A549 (cell line): Measurements from ENCODE around the gene MED26. TPM values are rescaled to one million over a fixed set of nuclear protein-coding genes. Genes with fewer than 3 reads are reported as not detected.
A peak's percentile ranks its signal among the peaks of the same experiment; 100 is the strongest.

Source experiments
- ATAC-seq, 2 experiments: fragments of 200-7000 bp in 1 of 2; fragments of >200 bp in 1 of 2; cut with Nextera tagmentation in 1 of 2; cut with Tn5 transposase in 1 of 2; 3 replicates each; pipeline versions ENCODE4 v1.8.0 to v1.9.1; 2018 to 2020; ENCODE audit warnings: mild to moderate bottlenecking in 1 of 2, moderate library complexity in 1 of 2
- CTCF ChIA-PET: fragments of 300-600 bp; sonication (Branson Sonifier 250); formaldehyde crosslinking; extraction: SDS; loops from one replicate; lab custom pipeline; 2021; ENCODE audit warnings: antibody characterized with exemption, inconsistent platforms; lab: Yijun Ruan, JAX
- POLR2A ChIA-PET: fragments of 350-600 bp; formaldehyde crosslinking; extraction: SDS; loops from one replicate; lab custom pipeline; 2021; ENCODE audit warnings: antibody characterized with exemption, inconsistent platforms; lab: Yijun Ruan, JAX
- DNase-seq, 2 experiments: peaks; one replicate each; pipeline versions ENCODE4 v3.0.0 to v3.0.0-alpha.2; 2011 to 2016; ENCODE audit warnings: low read depth in 1 of 2, low spot score in 1 of 2
- FAIRE-seq: peaks from 2 replicates; lab custom pipeline; 2011; peaks lifted over from hg19 to GRCh38; lab: Jason Lieb, UNC
- H3K27ac ChIP-seq, 2 experiments: fragments of >200 bp; sonication (Bioruptor Twin); formaldehyde crosslinking; 3 replicates each; pipeline ENCODE4 v1.5.1; 2016 to 2017
- H3K4me1 ChIP-seq: fragments of >200 bp; sonication (Bioruptor Twin); formaldehyde crosslinking; 3 replicates; pipeline ENCODE4 v1.6.1; 2016
- H3K4me2 ChIP-seq: fragments of >200 bp; sonication (Bioruptor Twin); formaldehyde crosslinking; 3 replicates; pipeline ENCODE4 v1.6.1; 2016
- H3K4me3 ChIP-seq: fragments of >200 bp; sonication (Bioruptor Twin); formaldehyde crosslinking; 3 replicates; pipeline ENCODE4 v1.5.1; 2016
- H3K9me3 ChIP-seq: fragments of >200 bp; sonication (Bioruptor Twin); formaldehyde crosslinking; 3 replicates; pipeline ENCODE4 v1.6.1; 2016
- ATOH8 ChIP-seq: fragments of 250-450 bp; sonication (Bioruptor Pico); IDR thresholded peaks from 2 replicates; pipeline ENCODE4 v1.5.0; 2020; ENCODE audit warnings: low read depth, mild to moderate bottlenecking, moderate library complexity
- CBX8 ChIP-seq: fragments of 200-600 bp; sonication (generic); IDR thresholded peaks from 2 replicates; pipeline ENCODE4 v1.6.1; 2016
- CEBPB ChIP-seq, 2 experiments: fragments of >200 bp in 1 of 2; sonication (Bioruptor Twin) in 1 of 2; formaldehyde crosslinking in 1 of 2; IDR thresholded peaks; 2 replicates each; pipeline ENCODE4 v1.6.1; 2012 to 2016
- FOSL2 ChIP-seq, 2 experiments: fragments of 450-650 bp in 1 of 2; fragments of >200 bp in 1 of 2; sonication (Bioruptor Twin) in 1 of 2; formaldehyde crosslinking; IDR thresholded peaks; 2 replicates each; pipeline versions ENCODE4 v1.5.0 to v1.6.1; 2016 to 2020; ENCODE audit warnings: mild to moderate bottlenecking in 1 of 2, moderate library complexity in 1 of 2
- HEYL ChIP-seq: fragments of 250-450 bp; sonication (Bioruptor Pico); IDR thresholded peaks from 2 replicates; pipeline ENCODE4 v1.8.0; 2021; ENCODE audit warnings: mild to moderate bottlenecking, moderate library complexity
- HMGXB4 ChIP-seq: fragments of 250-450 bp; sonication (Bioruptor Pico); IDR thresholded peaks from 2 replicates; pipeline ENCODE4 v1.5.0; 2021; ENCODE audit warnings: mild to moderate bottlenecking, moderate library complexity, borderline replicate concordance
- HOXB13 ChIP-seq: fragments of 250-450 bp; sonication (Bioruptor Pico); IDR thresholded peaks from 2 replicates; pipeline ENCODE4 v1.5.0; 2020; ENCODE audit warnings: low read depth, mild to moderate bottlenecking, moderate library complexity
- HOXB5 ChIP-seq: fragments of 250-450 bp; sonication (Bioruptor Pico); IDR thresholded peaks from 2 replicates; pipeline ENCODE4 v1.5.0; 2020; ENCODE audit warnings: mild to moderate bottlenecking, moderate library complexity
- JUN ChIP-seq, 2 experiments: fragments of >200 bp; sonication (Bioruptor Twin); formaldehyde crosslinking; IDR thresholded peaks; 2 replicates in 1 of 2; 3 replicates in 1 of 2; pipeline ENCODE4 v1.6.1; 2016 to 2017
- JUNB ChIP-seq: fragments of >200 bp; sonication (Bioruptor Twin); formaldehyde crosslinking; IDR thresholded peaks from 2 replicates; pipeline ENCODE4 v1.6.1; 2016
- KDM5A ChIP-seq: fragments of 200-600 bp; sonication (generic); IDR thresholded peaks from 2 replicates; pipeline ENCODE4 v1.6.1; 2016; ENCODE audit warnings: antibody characterized with exemption, mild to moderate bottlenecking
- MAFK ChIP-seq: fragments of 450-650 bp; IDR thresholded peaks from 2 replicates; pipeline ENCODE4 v1.6.1; 2014; ENCODE audit not compliant: partially characterized antibody
- MAZ ChIP-seq: fragments of 150-350 bp; IDR thresholded peaks from 2 replicates; pipeline ENCODE4 v1.6.1; 2014; ENCODE audit warnings: antibody characterized with exemption, low read depth, low read length, borderline replicate concordance
- NFE2L2 ChIP-seq: fragments of 150-350 bp; conservative IDR thresholded peaks from 2 replicates; pipeline ENCODE4 v1.6.1; 2014; ENCODE audit warnings: low read length
- NPAS2 ChIP-seq: fragments of 250-450 bp; sonication (Bioruptor Pico); IDR thresholded peaks from 2 replicates; pipeline ENCODE4 v1.8.0; 2022; ENCODE audit warnings: mild to moderate bottlenecking, moderate library complexity, borderline replicate concordance
- NR3C1 ChIP-seq: fragments of >200 bp; sonication (Bioruptor Twin); formaldehyde crosslinking; IDR thresholded peaks from 3 replicates; pipeline ENCODE4 v1.6.1; 2017
- PBX3 ChIP-seq: IDR thresholded peaks from 2 replicates; pipeline ENCODE4 v1.6.1; 2012
- PHF8 ChIP-seq: fragments of 200-600 bp; sonication (generic); IDR thresholded peaks from 2 replicates; pipeline ENCODE4 v1.6.1; 2016; ENCODE audit warnings: low read depth, mild to moderate bottlenecking, antibody characterized with exemption, moderate library complexity, borderline replicate concordance
- RAD21 ChIP-seq, 2 experiments: fragments of >200 bp in 1 of 2; sonication (Bioruptor Twin) in 1 of 2; formaldehyde crosslinking in 1 of 2; IDR thresholded peaks in 1 of 2; conservative IDR thresholded peaks in 1 of 2; 2 replicates in 1 of 2; 3 replicates in 1 of 2; pipeline ENCODE4 v1.6.1; 2012 to 2018; ENCODE audit warnings: inconsistent platforms in 1 of 2
- RARB ChIP-seq: fragments of 250-450 bp; sonication (Bioruptor Pico); IDR thresholded peaks from 2 replicates; pipeline ENCODE4 v1.8.0; 2021; ENCODE audit warnings: mild to moderate bottlenecking, moderate library complexity
- RFX5 ChIP-seq: fragments of 450-650 bp; IDR thresholded peaks from 2 replicates; pipeline ENCODE4 v1.7.1; 2014; ENCODE audit warnings: antibody characterized with exemption, mild to moderate bottlenecking, moderate library complexity
- TFCP2L1 ChIP-seq: fragments of 250-450 bp; sonication (Bioruptor Pico); IDR thresholded peaks from 2 replicates; pipeline ENCODE4 v1.5.0; 2021; ENCODE audit warnings: mild to moderate bottlenecking
- TP53 ChIP-seq: fragments of 250-450 bp; sonication (Bioruptor Pico); IDR thresholded peaks from 2 replicates; pipeline ENCODE4 v1.5.0; 2021; ENCODE audit warnings: mild to moderate bottlenecking, moderate library complexity
- ZC3H11A ChIP-seq: fragments of 450-650 bp; IDR thresholded peaks from 2 replicates; pipeline ENCODE4 v1.6.1; 2014; ENCODE audit warnings: antibody characterized with exemption, mild to moderate bottlenecking
- ZFP36 ChIP-seq: fragments of 450-650 bp; IDR thresholded peaks from 2 replicates; pipeline ENCODE4 v1.6.1; 2014; ENCODE audit warnings: borderline replicate concordance; ENCODE audit not compliant: partially characterized antibody
- ZNF302 ChIP-seq: fragments of 250-450 bp; sonication (Bioruptor Pico); IDR thresholded peaks from 2 replicates; pipeline ENCODE4 v1.9.0; 2021; ENCODE audit warnings: inconsistent platforms, mild to moderate bottlenecking, moderate library complexity
- ZSCAN20 ChIP-seq: fragments of 250-450 bp; sonication (Bioruptor Pico); IDR thresholded peaks from 2 replicates; pipeline ENCODE4 v1.8.0; 2022; ENCODE audit warnings: mild to moderate bottlenecking, moderate library complexity
- WGBS: methylation state at CpG from one replicate; pipeline ENCODE4 v1.1.6; 2017; ENCODE audit errors: missing lambda C conversion rate; 5-methylcytosine and 5-hydroxymethylcytosine counted together
- polyA plus RNA-seq, 4 experiments: library from polyadenylated mRNA; depleted of rRNA in 3 of 4; stranded (reverse); fragments of >200 nt; fragmentation: RNase III in 1 of 4; extraction: RNeasy Plus Mini Kit Qiagen cat#74134 plus additional on column Dnase treatment in 1 of 4; gene quantifications; 2 replicates in 3 of 4; 3 replicates in 1 of 4; pipeline ENCODE4 v1.2.3, GENCODE V29; 2011 to 2017
- TF ChIP-seq, protein P1 (sequence below): fragments of >200 bp; sonication (Bioruptor Twin); formaldehyde crosslinking; IDR thresholded peaks from 3 replicates; pipeline ENCODE4 v1.5.1; 2016

Gene MED26
- polyA plus RNA-seq, 2 of the 4 experiments (the other 2 are of a cell fraction), result 2.4 to 3.6 TPM

DNA sequence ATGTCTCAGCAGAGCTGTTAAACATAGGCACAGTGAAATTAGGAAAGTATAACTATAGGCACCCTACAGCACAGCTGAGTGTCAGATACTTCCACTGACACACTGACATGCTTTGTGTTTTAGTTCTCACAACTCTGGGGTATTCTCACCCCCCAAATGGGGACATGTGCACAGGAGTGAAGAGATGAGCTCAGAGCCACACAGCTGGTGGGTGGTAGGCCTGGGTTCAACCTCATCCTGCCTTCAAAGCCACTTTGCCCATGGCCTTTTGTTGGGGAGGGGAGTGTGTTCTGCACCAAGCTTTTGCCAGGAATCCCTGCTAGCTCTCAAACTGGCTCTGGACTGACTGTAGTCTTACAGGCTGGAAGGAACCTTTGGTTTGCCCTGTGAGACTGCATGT, 54.1 kb downstream of the MED26 start:
- FAIRE-seq, result no peak
- Histone ChIP-seq H3K9me3 (no peaks in the 10 kb centered on the region), H3K4me3 (no peak overlapping the region), H3K4me1 (peaks cover 20% of the 10 kb centered on the region), H3K27ac (no peak overlapping the region), H3K4me2 (peak overlapping the region; percentile 87)
- ChIA-PET CTCF (no interaction called here), POLR2A (no interaction called here)
- TF ChIP-seq ATOH8 (CRISPR knock-in tag), result no peak
- TF ChIP-seq RFX5, result no peak
- TF ChIP-seq NPAS2 (CRISPR knock-in tag), result no peak
- no peak for TF ChIP-seq FOSL2 (IDR thresholded peaks at IDR 0.05)
- no peak for TF ChIP-seq FOSL2 (CRISPR knock-in tag; IDR thresholded peaks at IDR 0.05)
- no peak for TF ChIP-seq ZNF302 (CRISPR knock-in tag)
- no peak for TF ChIP-seq MAZ
- TF ChIP-seq ZC3H11A, result no peak
- TF ChIP-seq CBX8, result no peak
- TF ChIP-seq RARB, result no peak
- TF ChIP-seq HEYL (CRISPR knock-in tag), result no peak
- no peak for TF ChIP-seq JUNB
- TF ChIP-seq PHF8, result no peak
- no peak for TF ChIP-seq HOXB5 (CRISPR knock-in tag)
- TF ChIP-seq CEBPB (IDR thresholded peaks at IDR 0.05), result no peak
- no peak for TF ChIP-seq NR3C1
- TF ChIP-seq HMGXB4 (CRISPR knock-in tag), result no peak
- no peak for TF ChIP-seq HOXB13
- ATAC-seq, result no peak
- DNase-seq, result no peak

DNA sequence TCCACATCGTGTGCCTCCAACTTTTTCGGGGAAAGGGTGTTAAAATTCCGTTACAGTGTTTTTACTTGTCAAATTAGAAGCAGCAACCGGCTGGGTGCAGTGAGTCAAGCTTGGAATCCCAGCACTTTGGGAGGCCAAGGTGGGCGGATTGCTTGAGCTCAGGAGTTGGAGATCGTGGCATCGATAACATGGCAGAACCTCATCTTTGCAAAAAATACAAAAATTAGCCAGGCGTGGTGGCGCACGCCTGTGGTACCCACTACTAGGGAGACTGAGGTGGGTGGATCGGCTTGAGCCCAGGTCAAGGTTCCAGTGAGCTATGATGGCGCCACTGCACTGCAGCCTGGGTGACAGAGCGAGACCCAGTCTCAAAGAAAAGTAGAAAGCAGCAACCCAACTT, 54.7 kb downstream of the MED26 start:
- no peak for DNase-seq
- FAIRE-seq, result no peak
- H3K4me2 ChIP-seq, result peak overlapping the region; percentile 87
- no peak for ATAC-seq
- peak overlapping the region; percentile 85 for H3K4me3 ChIP-seq
- TF ChIP-seq ZSCAN20 (CRISPR knock-in tag) (no peak), RAD21 (conservative IDR thresholded peaks at IDR 0.05 in 1 of 2, IDR thresholded peaks at IDR 0.05 in 1 of 2) (no peak), PHF8 (no peak), NFE2L2 (no peak)
- H3K27ac ChIP-seq, result peak overlapping the region; percentile 88 to 97
- no peaks in the 10 kb centered on the region for H3K9me3 ChIP-seq
- ChIA-PET CTCF (no interaction called here), POLR2A (interaction anchor here (0.8 to 1.2 kb wide), 2 partner anchors 55 to 121 kb away, joined by 4 to 7 read pairs; partner anchors contain the start of gene MED26)
- WGBS, result 66% methylated on average over 13 of the region's 13 CpGs
- peaks cover 25% of the 10 kb centered on the region for H3K4me1 ChIP-seq

DNA sequence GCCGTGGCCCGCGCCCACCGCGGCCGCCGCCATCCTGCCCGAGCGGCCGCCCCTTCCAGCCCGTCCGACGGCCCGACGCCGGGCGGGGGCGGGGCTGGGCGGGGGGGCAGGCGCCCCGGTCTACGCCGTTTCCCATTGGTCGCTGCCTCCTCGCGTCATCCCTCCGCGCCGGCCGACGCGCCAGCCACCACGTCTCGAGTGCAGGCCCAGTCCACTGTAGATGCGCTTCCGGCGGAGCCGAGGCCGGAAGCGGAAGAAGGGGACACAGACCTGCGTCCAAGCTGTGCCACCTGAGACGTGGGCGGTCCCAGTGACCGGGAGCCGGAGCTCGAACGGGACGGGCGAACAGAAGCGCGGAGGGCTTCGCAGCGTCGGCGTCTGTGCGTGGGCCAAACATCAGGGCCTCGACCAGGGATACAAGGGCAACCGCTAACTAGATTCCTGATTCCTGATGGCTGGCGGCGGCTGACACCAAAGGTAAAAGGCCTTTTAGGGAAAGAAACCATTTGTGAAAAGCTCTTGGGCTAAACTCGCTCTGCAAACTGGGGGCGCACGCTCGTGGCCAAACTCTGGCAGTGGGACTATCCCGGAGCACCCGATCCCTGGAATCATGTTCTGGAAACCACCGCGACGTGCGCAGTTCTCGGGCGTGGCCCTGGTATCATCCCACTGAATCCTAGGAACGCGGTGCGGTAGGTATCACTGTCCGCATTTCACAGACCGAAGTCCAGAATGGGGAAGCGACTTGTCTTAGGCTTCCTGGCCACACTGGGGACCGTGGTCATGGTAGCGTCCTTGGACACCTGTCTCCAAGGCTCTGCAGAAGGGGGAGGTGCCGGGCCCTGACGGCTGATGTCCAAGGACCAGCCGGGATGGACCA, 55.4 kb downstream of the MED26 start, which contains the start of gene SLC35E1:
SLC35E1 (minus strand) TSS at position 84 of the 880 bp plus-strand sequence; CDS start at position 33, 51 bp downstream.
- peak; percentile 96 to 98 for ATAC-seq
- CTCF ChIA-PET, result no interaction called here
- 0% methylated on average over 16 of the region's 83 CpGs for WGBS
- no peaks in the 10 kb centered on the region for H3K9me3 ChIP-seq
- H3K4me2 ChIP-seq, result peak within 1 kb of the TSS; percentile 92
- POLR2A ChIA-PET, result interaction anchor here (0.6 to 1.2 kb wide), 3 partner anchors 56 to 269 kb away, joined by 4 to 7 read pairs (median 7); partner anchors contain the start of gene MED26
- H3K4me1 ChIP-seq, result peaks cover 25% of the 10 kb centered on the region
- H3K4me3 ChIP-seq, result peak within 1 kb of the TSS; percentile 85
- DNase-seq, result peak; percentile 95
- FAIRE-seq, result no peak
- H3K27ac ChIP-seq, result peak within 1 kb of the TSS; percentile 91 to 98
- TF ChIP-seq PBX3 (no peak), JUN (IDR thresholded peaks at IDR 0.05) (peak; percentile 68 to 75; a peak in 4 of 5 replicates), TP53 (CRISPR knock-in tag) (no peak), KDM5A (no peak), ZFP36 (peak; percentile 28), TFCP2L1 (CRISPR knock-in tag) (no peak), MAFK (no peak)
- TF ChIP-seq, protein P1, sequence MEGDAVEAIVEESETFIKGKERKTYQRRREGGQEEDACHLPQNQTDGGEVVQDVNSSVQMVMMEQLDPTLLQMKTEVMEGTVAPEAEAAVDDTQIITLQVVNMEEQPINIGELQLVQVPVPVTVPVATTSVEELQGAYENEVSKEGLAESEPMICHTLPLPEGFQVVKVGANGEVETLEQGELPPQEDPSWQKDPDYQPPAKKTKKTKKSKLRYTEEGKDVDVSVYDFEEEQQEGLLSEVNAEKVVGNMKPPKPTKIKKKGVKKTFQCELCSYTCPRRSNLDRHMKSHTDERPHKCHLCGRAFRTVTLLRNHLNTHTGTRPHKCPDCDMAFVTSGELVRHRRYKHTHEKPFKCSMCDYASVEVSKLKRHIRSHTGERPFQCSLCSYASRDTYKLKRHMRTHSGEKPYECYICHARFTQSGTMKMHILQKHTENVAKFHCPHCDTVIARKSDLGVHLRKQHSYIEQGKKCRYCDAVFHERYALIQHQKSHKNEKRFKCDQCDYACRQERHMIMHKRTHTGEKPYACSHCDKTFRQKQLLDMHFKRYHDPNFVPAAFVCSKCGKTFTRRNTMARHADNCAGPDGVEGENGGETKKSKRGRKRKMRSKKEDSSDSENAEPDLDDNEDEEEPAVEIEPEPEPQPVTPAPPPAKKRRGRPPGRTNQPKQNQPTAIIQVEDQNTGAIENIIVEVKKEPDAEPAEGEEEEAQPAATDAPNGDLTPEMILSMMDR, result no peak
